GM12873 (cell line): ENCODE measurements around the gene CNIH4.

Experiments used
- TF ChIP-seq, protein P1 (sequence below): IDR thresholded peaks from 2 replicates; pipeline ENCODE4 v1.5.1; 2012; ENCODE audit warnings: low read depth, mild to moderate bottlenecking, moderate library complexity, low read length, control low read depth; ENCODE audit not compliant: insufficient read depth; ENCODE audit errors: missing control alignments

The CNIH4 gene

GRCh38 chr1:224399887-224400286 lies 43.2 kb downstream of the CNIH4 start:
- TF ChIP-seq, protein P1, sequence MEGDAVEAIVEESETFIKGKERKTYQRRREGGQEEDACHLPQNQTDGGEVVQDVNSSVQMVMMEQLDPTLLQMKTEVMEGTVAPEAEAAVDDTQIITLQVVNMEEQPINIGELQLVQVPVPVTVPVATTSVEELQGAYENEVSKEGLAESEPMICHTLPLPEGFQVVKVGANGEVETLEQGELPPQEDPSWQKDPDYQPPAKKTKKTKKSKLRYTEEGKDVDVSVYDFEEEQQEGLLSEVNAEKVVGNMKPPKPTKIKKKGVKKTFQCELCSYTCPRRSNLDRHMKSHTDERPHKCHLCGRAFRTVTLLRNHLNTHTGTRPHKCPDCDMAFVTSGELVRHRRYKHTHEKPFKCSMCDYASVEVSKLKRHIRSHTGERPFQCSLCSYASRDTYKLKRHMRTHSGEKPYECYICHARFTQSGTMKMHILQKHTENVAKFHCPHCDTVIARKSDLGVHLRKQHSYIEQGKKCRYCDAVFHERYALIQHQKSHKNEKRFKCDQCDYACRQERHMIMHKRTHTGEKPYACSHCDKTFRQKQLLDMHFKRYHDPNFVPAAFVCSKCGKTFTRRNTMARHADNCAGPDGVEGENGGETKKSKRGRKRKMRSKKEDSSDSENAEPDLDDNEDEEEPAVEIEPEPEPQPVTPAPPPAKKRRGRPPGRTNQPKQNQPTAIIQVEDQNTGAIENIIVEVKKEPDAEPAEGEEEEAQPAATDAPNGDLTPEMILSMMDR: no peak

GRCh38 chr1:224402472-224403036 lies 45.9 kb downstream of the CNIH4 start:
- TF ChIP-seq, protein P1: no peak

DNA sequence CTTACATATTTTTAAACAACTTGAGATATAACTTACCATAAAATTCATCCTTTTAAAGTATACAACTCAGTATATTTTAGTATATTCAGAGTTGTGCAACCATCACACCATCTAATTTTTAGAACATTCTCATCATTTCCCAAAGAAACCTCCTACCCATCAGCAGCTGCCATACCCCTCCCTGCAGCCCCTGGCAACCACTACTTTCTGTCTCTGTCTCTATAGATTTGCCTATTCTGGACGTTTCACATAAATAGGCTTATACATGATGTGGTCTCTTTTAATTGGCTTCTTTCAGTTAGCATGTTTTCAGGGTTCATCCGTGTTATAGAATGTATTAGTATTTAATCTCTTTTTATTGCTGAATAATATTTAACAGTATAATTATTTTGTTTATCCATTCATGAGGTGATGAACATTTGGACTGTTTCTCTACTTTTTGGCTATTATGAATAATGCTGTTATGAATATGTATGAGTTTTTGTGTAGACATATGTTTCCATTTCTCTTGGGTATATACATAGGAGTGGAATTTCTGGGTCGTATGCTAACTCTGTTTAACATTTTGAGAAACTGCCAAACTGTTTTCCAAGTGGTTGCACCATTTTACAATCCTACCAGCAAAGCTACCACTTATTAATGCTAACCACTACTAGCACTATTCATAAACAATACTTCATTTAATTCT lies 48.4 kb downstream of the CNIH4 start:
- TF ChIP-seq, protein P1: no peak

DNA sequence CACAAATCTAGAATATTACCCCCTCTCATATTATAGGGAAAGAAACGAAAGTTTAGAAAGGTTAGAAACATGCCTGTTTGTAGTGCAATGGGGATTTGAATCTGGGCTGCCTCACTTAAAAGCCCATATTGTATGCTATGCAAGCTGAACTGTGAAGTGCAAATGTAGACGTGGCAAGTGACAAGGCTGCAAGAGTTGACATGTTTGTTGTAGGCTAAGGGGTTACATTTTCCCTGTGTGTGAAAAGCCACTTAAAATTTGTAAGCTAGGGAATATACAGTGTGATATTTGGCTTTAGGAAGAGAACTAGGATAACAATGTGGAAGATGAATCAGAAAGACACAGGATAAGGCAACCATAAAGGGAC lies 48.9 kb downstream of the CNIH4 start:
- TF ChIP-seq, protein P1: no peak

DNA sequence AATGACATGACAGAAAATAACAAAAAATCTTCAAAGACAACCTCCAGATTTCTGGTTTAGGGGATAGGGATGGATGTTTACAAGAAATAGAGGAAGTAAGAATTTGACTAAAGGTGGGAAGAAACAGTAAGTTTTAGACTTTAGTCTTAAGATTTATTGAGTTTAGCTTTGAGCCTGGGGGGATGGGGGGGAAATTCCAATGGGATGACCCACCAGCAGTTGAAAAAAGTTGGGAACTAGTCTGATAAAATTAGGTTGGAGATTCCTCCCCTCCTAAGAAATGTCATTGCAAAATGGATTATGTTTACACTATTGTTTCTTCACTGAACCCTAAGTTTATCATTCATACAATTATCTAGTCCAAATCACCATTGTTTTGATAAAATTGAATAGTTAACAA lies 49.5 kb downstream of the CNIH4 start:
- TF ChIP-seq, protein P1: no peak

DNA sequence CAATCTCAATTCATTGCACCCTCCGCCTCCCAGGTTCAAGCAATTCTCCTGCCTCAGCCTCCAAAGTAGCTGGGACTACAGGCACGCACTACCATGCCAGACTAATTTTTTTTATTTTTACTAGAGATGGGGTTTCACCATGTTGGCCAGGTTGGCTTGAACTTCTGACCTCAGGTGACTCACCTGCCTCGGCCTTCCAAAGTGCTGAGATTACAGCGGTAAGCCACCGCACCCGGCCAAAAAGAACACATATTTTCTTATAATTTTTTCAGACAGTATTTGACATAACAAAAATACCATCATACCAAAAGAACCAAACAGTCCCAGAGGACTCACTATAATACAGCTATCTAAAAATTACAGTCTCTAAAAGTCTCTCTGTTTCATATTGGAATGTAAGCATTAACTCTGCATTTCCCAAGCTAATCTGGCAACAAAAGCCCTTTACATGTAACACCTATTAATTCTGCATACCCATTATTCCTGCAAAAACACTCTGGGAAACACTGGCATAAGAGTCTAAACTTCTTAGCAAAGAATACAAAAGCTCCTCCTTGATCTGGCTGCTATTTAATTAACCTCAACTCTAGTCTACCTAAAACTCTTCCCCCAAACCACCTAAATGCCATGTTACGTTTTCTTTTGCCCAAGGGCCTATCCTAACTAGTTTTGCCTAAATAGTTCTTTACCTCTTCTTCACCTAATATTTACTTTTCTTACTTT lies 51.1 kb downstream of the CNIH4 start:
- TF ChIP-seq, protein P1: no peak

DNA sequence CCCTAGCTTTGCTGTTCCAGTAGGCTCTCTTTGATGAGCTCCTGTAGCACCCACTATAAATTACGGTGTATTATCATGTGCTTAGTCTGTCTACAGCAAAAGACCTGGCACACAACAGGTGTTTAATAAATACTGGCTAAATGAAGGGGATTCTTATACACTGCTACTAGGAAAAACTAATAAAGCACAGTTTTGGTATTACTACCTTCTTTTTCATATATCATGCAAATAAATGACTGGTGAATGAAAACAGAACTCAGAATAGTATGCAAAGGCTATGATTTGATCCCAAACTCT lies 51.6 kb downstream of the CNIH4 start:
- TF ChIP-seq, protein P1: no peak
